MCF 10A (cell line): ENCODE data around the gene LDB3. TPM values are rescaled to one million over a fixed set of nuclear protein-coding genes. Genes with fewer than 3 reads are reported as not detected.

Experiments used
- BruUV-seq: library from RNA; stranded (reverse); fragments of 400-500 nt; replicated peaks from 2 replicates; lab custom pipeline; 2021; lab: Mats Ljungman, UMichigan
- CTCF ChIA-PET: fragments of 300-600 bp; sonication (Branson Sonifier 250); formaldehyde crosslinking; extraction: SDS; loops from one replicate; lab custom pipeline; 2021; ENCODE audit warnings: antibody characterized with exemption, inconsistent platforms; lab: Yijun Ruan, JAX
- POLR2A ChIA-PET: fragments of 300-600, 350-650 bp; sonication (Branson Sonifier 250); formaldehyde crosslinking; extraction: SDS; loops from one replicate; lab custom pipeline; 2020; ENCODE audit warnings: antibody characterized with exemption, inconsistent platforms; lab: Yijun Ruan, JAX
- DNase-seq: peaks from one replicate; pipeline ENCODE4 v3.0.0-alpha.2; 2018; ENCODE audit not compliant: unreplicated experiment
- H3K27ac Mint-ChIP-seq: one replicate; pipeline ENCODE4 v1.8.0; 2022; ENCODE audit warnings: mild to moderate bottlenecking, low read depth, mixed read lengths; ENCODE audit not compliant: unreplicated experiment
- H3K27me3 Mint-ChIP-seq: one replicate; pipeline ENCODE4 v1.8.0; 2022; ENCODE audit warnings: mixed read lengths; ENCODE audit not compliant: insufficient read depth, unreplicated experiment
- H3K36me3 Mint-ChIP-seq: one replicate; pipeline ENCODE4 v1.8.0; 2022; ENCODE audit warnings: mild to moderate bottlenecking, moderate library complexity, mixed read lengths; ENCODE audit not compliant: insufficient read depth, unreplicated experiment
- H3K4me1 Mint-ChIP-seq: one replicate; pipeline ENCODE4 v1.8.0; 2022; ENCODE audit warnings: mixed read lengths; ENCODE audit not compliant: insufficient read depth, unreplicated experiment
- H3K4me3 Mint-ChIP-seq: one replicate; pipeline ENCODE4 v1.8.0; 2022; ENCODE audit warnings: mild to moderate bottlenecking, moderate library complexity, mixed read lengths; ENCODE audit not compliant: unreplicated experiment
- H3K9me3 Mint-ChIP-seq: one replicate; pipeline ENCODE4 v1.8.0; 2022; ENCODE audit warnings: mixed read lengths; ENCODE audit not compliant: unreplicated experiment
- CTCF ChIP-seq: fragments of 200-600 bp; IDR thresholded peaks from one replicate; pipeline ENCODE4 v1.8.0; 2022; ENCODE audit warnings: antibody characterized with exemption, mild to moderate bottlenecking; ENCODE audit not compliant: unreplicated experiment
- intact Hi-C: fragments of 100-400 bp; cut with micrococcal nuclease; formaldehyde crosslinking; loops from 2 replicates; pipeline ENCODE4 v1.14.1; 2022
- total RNA-seq: library from RNA; stranded (reverse); gene quantifications from 2 replicates; pipeline ENCODE4 v1.2.3, GENCODE V29; 2022

LDB3 gene
- total RNA-seq, 1 experiment from 2014 or later, result 0.23 TPM

- POLR2A ChIA-PET, result interaction anchor here (0.7 kb wide), 1 partner anchor 15 kb away, joined by 3 read pairs; no protein-coding TSS in a partner anchor
- Mint-ChIP-seq H3K27ac (no peak overlapping the region), H3K4me3 (no peak overlapping the region), H3K36me3 (peaks cover 5% of the 10 kb centered on the region), H3K4me1 (no peaks in the 10 kb centered on the region), H3K9me3 (no peaks in the 10 kb centered on the region), H3K27me3 (no peaks in the 10 kb centered on the region)
- intact Hi-C loops, result no loop called here
- no TSS peak for BruUV-seq
- TF ChIP-seq CTCF, result no peak
- DNase-seq, result no peak
- CTCF ChIA-PET, result interaction anchor here (0.7 kb wide), 1 partner anchor 230 kb away, joined by 3 read pairs; no protein-coding TSS in a partner anchor
These were observed 58.3 kb downstream of the LDB3 start for GRCh38 chr10:86726677-86726999.

GRCh38 chr10:86727470-86727869, 59.2 kb downstream of the LDB3 start:
- Mint-ChIP-seq H3K4me1 (no peaks in the 10 kb centered on the region), H3K27me3 (no peaks in the 10 kb centered on the region), H3K36me3 (peaks cover 5% of the 10 kb centered on the region), H3K27ac (no peak overlapping the region), H3K4me3 (no peak overlapping the region), H3K9me3 (no peaks in the 10 kb centered on the region)
- intact Hi-C loops, result no loop called here
- CTCF ChIA-PET, result interaction anchor here (0.6 kb wide), 1 partner anchor 13 kb away, joined by 4 read pairs; no protein-coding TSS in a partner anchor
- TF ChIP-seq CTCF, result no peak
- no peak for DNase-seq
- BruUV-seq, result no TSS peak
- POLR2A ChIA-PET, result interaction anchor here (0.6 kb wide), 2 partner anchors 229 to 261 kb away, joined by 3 to 6 read pairs; no protein-coding TSS in a partner anchor

- CTCF ChIA-PET, result interaction anchor here (0.6 kb wide), 1 partner anchor 14 kb away, joined by 4 read pairs; no protein-coding TSS in a partner anchor
- no peak for TF ChIP-seq CTCF
These were observed 59.7 kb downstream of the LDB3 start for GRCh38 chr10:86728056-86728455.

GRCh38 chr10:86729677-86730076, 61.4 kb downstream of the LDB3 start:
- Mint-ChIP-seq H3K27me3 (no peaks in the 10 kb centered on the region), H3K27ac (no peak overlapping the region), H3K9me3 (no peaks in the 10 kb centered on the region), H3K4me1 (no peaks in the 10 kb centered on the region), H3K4me3 (no peak overlapping the region), H3K36me3 (peaks cover 5% of the 10 kb centered on the region)
- POLR2A ChIA-PET, result no interaction called here
- intact Hi-C loops, result no loop called here
- BruUV-seq, result no TSS peak
- no peak for DNase-seq
- CTCF ChIA-PET, result interaction anchor here (1.0 kb wide), 2 partner anchors 11 to 209 kb away, joined by 3 to 4 read pairs; no protein-coding TSS in a partner anchor
- TF ChIP-seq CTCF, result no peak

More at GRCh38 chr10:86728056-86728455, 59.7 kb downstream of the LDB3 start:
- H3K9me3 Mint-ChIP-seq, result no peaks in the 10 kb centered on the region
- H3K36me3 Mint-ChIP-seq, result peaks cover 5% of the 10 kb centered on the region
- intact Hi-C loops, result no loop called here
- no peak overlapping the region for H3K27ac Mint-ChIP-seq
- DNase-seq, result no peak
- no peaks in the 10 kb centered on the region for H3K27me3 Mint-ChIP-seq
- H3K4me1 Mint-ChIP-seq, result no peaks in the 10 kb centered on the region
- BruUV-seq, result no TSS peak
- POLR2A ChIA-PET, result interaction anchor here (0.6 kb wide), 1 partner anchor 262 kb away, joined by 3 read pairs; no protein-coding TSS in a partner anchor
- H3K4me3 Mint-ChIP-seq, result no peak overlapping the region
